KOPT-K1 (cell line): ENCODE measurements around the gene HIVEP2.

ENCODE experiments used
- H3K27ac ChIP-seq: fragments of 200-600 bp; sonication (generic); 2 replicates; pipeline ENCODE4 v1.5.1; 2016; ENCODE audit warnings: antibody characterized with exemption, mild to moderate bottlenecking, low read depth, low read length; ENCODE audit not compliant: poor library complexity, severe bottlenecking
- H3K36me3 ChIP-seq: fragments of 200-600 bp; sonication (generic); 2 replicates; pipeline ENCODE4 v1.5.1; 2017; ENCODE audit warnings: antibody characterized with exemption, mild to moderate bottlenecking, low read length, moderate library complexity; ENCODE audit not compliant: insufficient read depth
- H3K9me3 ChIP-seq: fragments of 200-600 bp; sonication (generic); 2 replicates; pipeline ENCODE4 v1.5.1; 2017; ENCODE audit warnings: antibody characterized with exemption, low read length, mild to moderate bottlenecking; ENCODE audit not compliant: insufficient read depth, poor library complexity, severe bottlenecking

The HIVEP2 gene

DNA sequence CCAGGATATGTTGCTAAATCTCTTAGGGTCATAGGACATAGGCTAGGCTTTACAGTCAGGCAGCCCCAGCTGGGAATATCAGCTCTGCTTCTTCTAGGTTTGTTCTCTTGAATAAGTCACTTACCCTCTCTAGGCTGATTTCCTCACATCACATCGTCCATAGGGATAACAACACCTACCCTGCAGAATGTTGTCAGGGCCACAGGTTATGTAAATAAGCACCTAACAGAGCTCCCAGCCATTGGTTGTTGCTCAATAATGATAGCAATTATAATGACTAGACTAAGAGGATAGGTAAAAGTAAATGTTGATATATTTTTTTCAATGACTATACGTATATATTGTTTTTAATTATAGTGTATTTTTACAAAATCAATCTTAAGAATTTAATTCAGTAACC, 135.0 kb downstream of the HIVEP2 start:
- no peak overlapping the region for H3K27ac ChIP-seq
- no peaks in the 10 kb centered on the region for H3K9me3 ChIP-seq
- H3K36me3 ChIP-seq: no peaks in the 10 kb centered on the region; the same call in 1 of the 2 replicates

GRCh38 chr6:142808405-142809061, 136.4 kb downstream of the HIVEP2 start:
- Histone ChIP-seq H3K27ac (no peak overlapping the region), H3K36me3 (no peaks in the 10 kb centered on the region; the same call in 1 of the 2 replicates), H3K9me3 (no peaks in the 10 kb centered on the region)

DNA sequence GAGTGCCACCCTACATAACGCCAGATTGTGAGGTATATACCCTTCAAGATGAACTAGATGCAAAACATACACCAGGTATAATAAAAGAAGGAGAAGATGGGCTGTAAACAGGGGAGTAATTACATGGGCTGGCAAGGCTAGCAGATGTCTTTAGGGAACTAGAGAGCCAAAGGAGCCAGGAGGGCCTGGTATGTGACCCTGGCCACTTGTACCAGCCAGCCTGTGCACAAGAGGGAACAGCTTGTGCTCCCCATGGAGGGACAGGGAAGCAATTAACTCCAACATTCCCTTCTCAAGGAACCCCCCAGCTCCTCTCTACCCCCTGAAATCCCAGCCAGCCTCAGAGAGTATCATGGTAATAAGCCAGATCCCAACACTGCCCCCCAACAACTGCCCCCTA, 139.9 kb downstream of the HIVEP2 start:
- Histone ChIP-seq H3K9me3 (no peaks in the 10 kb centered on the region), H3K36me3 (no peaks in the 10 kb centered on the region; the same call in 1 of the 2 replicates), H3K27ac (no peak overlapping the region)

DNA sequence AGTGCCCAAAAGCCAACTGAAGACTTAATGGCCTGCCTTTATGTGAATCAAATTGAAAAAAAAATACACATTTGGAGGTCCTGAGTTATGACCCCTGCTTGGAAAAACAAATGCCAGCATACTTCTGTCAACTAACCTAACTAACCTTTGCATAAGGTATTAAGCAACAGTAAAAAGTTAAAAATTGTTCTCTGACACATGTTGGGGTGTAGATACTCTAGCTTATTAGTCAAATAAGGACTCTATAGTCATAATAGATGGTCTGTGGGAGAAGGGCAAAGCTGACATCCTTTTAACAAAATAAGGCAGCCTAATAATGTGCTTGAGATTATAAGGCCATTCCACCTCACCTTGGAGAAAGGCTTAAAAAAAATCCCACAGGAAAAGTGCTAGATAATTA, 140.5 kb downstream of the HIVEP2 start:
- no peaks in the 10 kb centered on the region for H3K9me3 ChIP-seq
- no peak overlapping the region for H3K27ac ChIP-seq
- H3K36me3 ChIP-seq: no peaks in the 10 kb centered on the region; the same call in 1 of the 2 replicates

DNA sequence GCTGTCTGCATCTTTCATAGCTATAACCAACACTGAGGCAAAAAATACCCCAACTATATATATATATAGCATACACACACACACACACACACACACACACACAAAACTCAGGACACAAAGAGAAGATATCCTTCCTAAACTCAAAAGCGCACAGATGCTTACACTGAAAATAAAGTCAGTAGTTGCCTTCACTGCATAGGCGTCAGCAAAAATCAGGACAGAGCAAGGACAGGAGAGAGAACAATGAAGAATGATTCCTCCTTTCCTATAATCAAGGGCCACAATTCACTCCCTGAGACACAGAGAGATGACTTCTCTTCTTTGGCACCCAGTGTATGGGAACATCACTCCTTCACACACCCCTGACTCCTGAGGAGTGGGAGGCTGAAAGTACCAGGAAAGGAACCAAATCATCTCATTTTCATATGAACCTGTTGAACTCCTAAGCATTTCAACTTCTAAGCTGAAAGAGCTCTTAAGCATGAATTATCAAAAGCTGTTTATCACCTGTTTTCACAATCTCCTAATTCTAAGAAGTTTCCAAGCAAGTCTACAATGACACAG, 141.4 kb downstream of the HIVEP2 start:
- no peaks in the 10 kb centered on the region for H3K9me3 ChIP-seq
- no peaks in the 10 kb centered on the region; the same call in 1 of the 2 replicates for H3K36me3 ChIP-seq
- H3K27ac ChIP-seq: no peak overlapping the region

GRCh38 chr6:142803032-142803431, 141.9 kb downstream of the HIVEP2 start:
- H3K27ac ChIP-seq: no peak overlapping the region
- no peaks in the 10 kb centered on the region for H3K9me3 ChIP-seq

GRCh38 chr6:142802124-142802523, 142.9 kb downstream of the HIVEP2 start:
- H3K9me3 ChIP-seq: no peaks in the 10 kb centered on the region
- no peaks in the 10 kb centered on the region; the same call in 1 of the 2 replicates for H3K36me3 ChIP-seq
- H3K27ac ChIP-seq: no peak overlapping the region

More at GRCh38 chr6:142803032-142803431, 141.9 kb downstream of the HIVEP2 start:
- H3K36me3 ChIP-seq: no peaks in the 10 kb centered on the region; the same call in 1 of the 2 replicates

DNA sequence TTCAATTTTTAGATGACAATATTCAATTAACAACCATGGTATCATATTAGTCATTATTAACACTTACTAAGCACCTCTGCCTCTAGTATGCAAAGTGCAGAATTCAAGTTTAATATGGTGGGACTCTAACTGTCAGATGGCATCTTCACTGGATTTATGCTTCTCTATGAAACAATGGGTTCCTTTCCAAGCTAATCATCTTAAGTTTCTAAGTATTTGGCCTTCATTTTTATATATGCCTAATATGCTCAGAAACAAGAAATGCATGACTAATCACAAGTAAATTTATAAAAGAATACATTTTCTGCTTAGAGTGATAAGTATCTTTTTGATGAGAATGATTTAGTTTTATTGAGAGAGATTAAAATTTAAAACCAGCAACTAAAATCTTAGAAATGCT, 144.7 kb downstream of the HIVEP2 start:
- H3K9me3 ChIP-seq: no peaks in the 10 kb centered on the region
- no peaks in the 10 kb centered on the region for H3K36me3 ChIP-seq
- no peak overlapping the region for H3K27ac ChIP-seq

- no peaks in the 10 kb centered on the region for H3K9me3 ChIP-seq
- H3K27ac ChIP-seq: no peak overlapping the region
- H3K36me3 ChIP-seq: no peaks in the 10 kb centered on the region
Observed at GRCh38 chr6:142799639-142800038, 145.3 kb downstream of the HIVEP2 start.

- Histone ChIP-seq H3K27ac (no peak overlapping the region), H3K36me3 (no peaks in the 10 kb centered on the region), H3K9me3 (no peaks in the 10 kb centered on the region)
Observed at GRCh38 chr6:142797159-142797558, 147.8 kb downstream of the HIVEP2 start.

GRCh38 chr6:142796571-142796970, 148.4 kb downstream of the HIVEP2 start:
- Histone ChIP-seq H3K27ac (no peak overlapping the region), H3K36me3 (no peaks in the 10 kb centered on the region), H3K9me3 (no peaks in the 10 kb centered on the region)

DNA sequence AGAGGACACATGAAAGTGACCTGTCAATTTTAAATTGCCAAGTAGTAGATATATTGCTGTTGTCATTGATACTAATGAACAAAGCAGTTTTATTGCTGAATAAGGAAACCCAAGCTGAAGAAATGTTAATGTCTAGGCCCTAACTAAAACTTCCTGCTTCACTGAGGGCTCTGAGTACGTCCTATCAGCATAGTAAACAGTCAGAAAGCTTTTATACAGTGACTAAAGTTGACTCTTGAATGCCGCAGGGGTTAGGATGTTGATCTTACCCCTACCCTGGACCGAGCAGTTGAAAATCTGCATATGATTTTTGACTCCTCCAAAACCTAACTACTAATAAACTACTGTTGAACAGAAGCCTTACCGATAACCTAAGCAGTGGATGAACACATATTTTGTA, 149.0 kb downstream of the HIVEP2 start:
- no peak overlapping the region for H3K27ac ChIP-seq
- no peaks in the 10 kb centered on the region for H3K36me3 ChIP-seq
- H3K9me3 ChIP-seq: no peaks in the 10 kb centered on the region

DNA sequence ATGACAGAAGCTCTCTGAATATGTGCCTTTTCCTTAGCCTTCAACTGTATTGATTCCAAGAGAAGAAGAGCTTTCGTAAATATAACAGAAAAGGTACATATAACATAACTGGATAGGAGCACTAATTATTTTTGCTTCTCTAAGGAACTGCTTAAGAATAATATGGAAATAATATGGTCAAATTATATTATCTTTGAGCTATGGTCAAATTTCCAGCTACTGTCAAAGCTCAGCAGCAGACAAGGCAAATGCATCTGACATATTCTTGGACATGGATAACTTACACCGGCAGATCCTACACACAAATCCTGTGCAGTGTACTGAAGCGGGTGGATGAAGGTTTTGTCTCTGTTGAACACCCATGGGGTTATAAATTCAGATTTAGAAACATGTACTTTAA, 150.6 kb downstream of the HIVEP2 start:
- Histone ChIP-seq H3K9me3 (no peaks in the 10 kb centered on the region), H3K27ac (no peak overlapping the region), H3K36me3 (no peaks in the 10 kb centered on the region)

DNA sequence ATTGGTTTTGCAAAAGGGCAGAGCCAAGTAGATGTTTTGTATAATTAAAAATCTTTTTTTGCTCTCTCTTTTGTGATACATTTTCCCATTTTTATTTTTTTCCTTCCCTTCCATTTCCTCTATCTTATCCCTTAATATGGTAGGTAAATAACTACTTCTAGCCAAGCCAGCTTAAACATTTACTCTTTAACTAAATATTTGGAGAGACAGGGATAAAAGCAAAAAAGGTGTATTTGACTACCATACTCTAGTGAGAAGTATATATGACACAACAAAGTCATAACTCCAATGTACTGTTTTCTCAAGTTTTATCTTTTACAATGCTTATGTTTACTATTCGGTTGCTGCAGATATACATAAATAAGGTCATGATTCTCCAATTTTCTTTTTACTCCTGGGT, 154.7 kb downstream of the HIVEP2 start:
- Histone ChIP-seq H3K9me3 (no peaks in the 10 kb centered on the region), H3K27ac (no peak overlapping the region), H3K36me3 (no peaks in the 10 kb centered on the region)

DNA sequence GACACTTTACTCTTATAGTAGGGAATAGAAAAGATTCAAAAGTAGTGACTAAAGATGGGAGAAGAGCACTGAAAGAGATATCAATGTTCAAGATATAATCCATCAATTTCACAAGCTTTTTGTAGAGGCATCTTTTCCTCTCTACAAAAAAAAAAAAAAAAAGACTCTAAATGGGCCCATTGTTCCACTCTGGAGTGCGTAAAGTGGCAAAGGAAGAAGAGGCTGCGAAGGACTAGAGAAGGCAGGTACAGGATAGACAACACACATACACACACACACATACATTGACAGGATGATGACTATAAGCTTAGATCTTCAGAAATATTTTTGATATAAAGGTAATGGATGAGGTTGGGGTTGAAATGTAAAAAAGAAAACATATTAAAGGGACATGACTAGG, 157.6 kb downstream of the HIVEP2 start:
- no peaks in the 10 kb centered on the region for H3K9me3 ChIP-seq
- H3K27ac ChIP-seq: no peak overlapping the region
- no peaks in the 10 kb centered on the region for H3K36me3 ChIP-seq

- no peak overlapping the region for H3K27ac ChIP-seq
- H3K36me3 ChIP-seq: peaks cover 2% of the 10 kb centered on the region; the same call in 1 of the 2 replicates
Observed at GRCh38 chr6:142786476-142786875, 158.5 kb downstream of the HIVEP2 start.

More at GRCh38 chr6:142786476-142786875, 158.5 kb downstream of the HIVEP2 start:
- no peaks in the 10 kb centered on the region for H3K9me3 ChIP-seq
